Peyer's patch (tissue), 4 donors: Measurements from ENCODE around the gene ASB1. TPM values are rescaled to one million over a fixed set of nuclear protein-coding genes. Genes with fewer than 3 reads are reported as not detected.

Experiments
- DNase-seq, 3 donors: peaks; one replicate each; pipeline ENCODE4 v3.0.0-alpha.2; 2017 to 2019
- H3K27ac ChIP-seq, 4 donors: fragments of 200-600 bp; sonication (generic); one replicate each; pipeline ENCODE4 v1.5.1; 2016 to 2019
- H3K27me3 ChIP-seq, 2 donors: fragments of 200-600 bp; sonication (generic); one replicate each; pipeline ENCODE4 v1.5.1; 2019
- H3K36me3 ChIP-seq, 3 donors: fragments of 200-600 bp; sonication (generic); one replicate each; pipeline ENCODE4 v1.5.1; 2016 to 2019
- H3K4me1 ChIP-seq, 4 donors: fragments of 200-600 bp; sonication (generic); one replicate each; pipeline ENCODE4 v1.5.1; 2016 to 2019
- H3K4me3 ChIP-seq, 4 donors: fragments of 200-600 bp; sonication (generic); 1 replicate in 3 of 4; 2 replicates in 1 of 4; pipeline ENCODE4 v1.5.1; 2016 to 2019; ENCODE audit warnings: mild to moderate bottlenecking in 1 of 4
- H3K9me3 ChIP-seq, 4 donors: fragments of 200-600 bp; sonication (generic); one replicate each; pipeline ENCODE4 v1.5.1; 2016 to 2019; ENCODE audit warnings: mild to moderate bottlenecking in 1 of 4
- POLR2A ChIP-seq, 2 donors: fragments of 450-650 bp; IDR thresholded peaks; one replicate each; pipeline ENCODE4 v1.5.1; 2017; ENCODE audit warnings: antibody characterized with exemption in 2 of 2, mild to moderate bottlenecking in 2 of 2, moderate library complexity in 2 of 2
- total RNA-seq, 4 donors: library from RNA; depleted of rRNA; stranded (reverse); fragments of >200 nt; gene quantifications; one replicate each; pipeline ENCODE4 v1.1.0, GENCODE V29; 2016
- TF ChIP-seq, protein P1 (sequence below), 6 experiments: fragments of 450-650 bp in 4 of 6; fragments of 200-600 bp in 2 of 6; sonication (generic) in 1 of 6; IDR thresholded peaks; one replicate each; pipeline ENCODE4 v1.5.1; 2017 to 2019; ENCODE audit warnings: antibody characterized with exemption in 6 of 6, mild to moderate bottlenecking in 3 of 6, moderate library complexity in 1 of 6

Gene ASB1
- total RNA-seq, 4 donors from 2014 or later, result 17.5 to 62.7 (median 24.9) TPM

DNA sequence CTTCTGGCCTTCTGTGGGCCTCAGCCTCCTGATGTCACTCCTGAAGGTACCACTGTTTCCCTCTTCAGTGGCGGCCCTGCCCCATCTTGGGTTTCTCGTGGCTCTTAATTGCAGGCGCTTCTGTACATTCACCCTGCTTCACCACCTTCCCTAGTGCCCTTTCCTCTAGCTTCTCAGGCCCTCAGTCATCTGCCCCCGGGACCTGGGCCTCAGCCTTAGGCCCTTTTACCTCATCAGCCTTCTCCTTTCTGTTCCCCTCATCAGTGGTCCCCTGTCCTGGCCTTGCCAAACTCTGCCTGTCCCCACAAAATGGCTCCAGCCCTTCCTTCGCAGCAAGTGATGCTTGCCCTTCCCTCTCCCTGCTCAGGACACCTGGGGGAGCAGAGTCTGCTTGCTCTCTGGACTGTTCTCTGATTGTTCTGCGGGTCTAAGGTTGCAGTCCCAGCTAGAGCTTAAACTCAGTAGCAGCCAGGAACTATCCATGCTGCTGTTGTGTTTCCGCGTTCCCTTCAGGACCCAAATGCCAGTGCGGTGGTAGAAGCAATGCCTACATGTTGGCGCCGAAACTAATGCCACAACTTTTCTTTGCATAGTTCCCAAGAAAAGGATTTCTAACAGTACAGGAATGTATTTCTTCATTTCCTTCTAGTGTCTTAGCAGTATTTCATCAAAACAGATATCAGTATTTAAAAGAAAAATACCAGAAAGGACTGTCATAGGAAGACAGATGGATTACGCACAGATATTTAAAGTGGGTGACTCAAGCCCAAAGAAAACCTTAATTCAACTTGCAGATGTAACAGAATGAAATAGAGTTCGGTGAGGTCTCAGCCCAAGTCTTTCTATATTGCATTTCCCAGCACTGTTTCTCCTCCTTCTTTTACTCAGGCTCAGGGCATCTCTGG, 7.5 kb downstream of the ASB1 start:
- Histone ChIP-seq H3K36me3 (peaks cover 0 to 57% (median 0%) of the 10 kb centered on the region in 3 donors), H3K4me3 (no peak overlapping the region), H3K4me1 (peaks cover 0 to 5% (median 0%) of the 10 kb centered on the region in 4 donors), H3K27me3 (no peaks in the 10 kb centered on the region), H3K27ac (no peak overlapping the region), H3K9me3 (no peaks in the 10 kb centered on the region)
- no peak for DNase-seq
- no peak for TF ChIP-seq POLR2A (IDR thresholded peaks at IDR 0.05)
- TF ChIP-seq, protein P1, sequence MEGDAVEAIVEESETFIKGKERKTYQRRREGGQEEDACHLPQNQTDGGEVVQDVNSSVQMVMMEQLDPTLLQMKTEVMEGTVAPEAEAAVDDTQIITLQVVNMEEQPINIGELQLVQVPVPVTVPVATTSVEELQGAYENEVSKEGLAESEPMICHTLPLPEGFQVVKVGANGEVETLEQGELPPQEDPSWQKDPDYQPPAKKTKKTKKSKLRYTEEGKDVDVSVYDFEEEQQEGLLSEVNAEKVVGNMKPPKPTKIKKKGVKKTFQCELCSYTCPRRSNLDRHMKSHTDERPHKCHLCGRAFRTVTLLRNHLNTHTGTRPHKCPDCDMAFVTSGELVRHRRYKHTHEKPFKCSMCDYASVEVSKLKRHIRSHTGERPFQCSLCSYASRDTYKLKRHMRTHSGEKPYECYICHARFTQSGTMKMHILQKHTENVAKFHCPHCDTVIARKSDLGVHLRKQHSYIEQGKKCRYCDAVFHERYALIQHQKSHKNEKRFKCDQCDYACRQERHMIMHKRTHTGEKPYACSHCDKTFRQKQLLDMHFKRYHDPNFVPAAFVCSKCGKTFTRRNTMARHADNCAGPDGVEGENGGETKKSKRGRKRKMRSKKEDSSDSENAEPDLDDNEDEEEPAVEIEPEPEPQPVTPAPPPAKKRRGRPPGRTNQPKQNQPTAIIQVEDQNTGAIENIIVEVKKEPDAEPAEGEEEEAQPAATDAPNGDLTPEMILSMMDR (IDR thresholded peaks at IDR 0.05), result no peak

DNA sequence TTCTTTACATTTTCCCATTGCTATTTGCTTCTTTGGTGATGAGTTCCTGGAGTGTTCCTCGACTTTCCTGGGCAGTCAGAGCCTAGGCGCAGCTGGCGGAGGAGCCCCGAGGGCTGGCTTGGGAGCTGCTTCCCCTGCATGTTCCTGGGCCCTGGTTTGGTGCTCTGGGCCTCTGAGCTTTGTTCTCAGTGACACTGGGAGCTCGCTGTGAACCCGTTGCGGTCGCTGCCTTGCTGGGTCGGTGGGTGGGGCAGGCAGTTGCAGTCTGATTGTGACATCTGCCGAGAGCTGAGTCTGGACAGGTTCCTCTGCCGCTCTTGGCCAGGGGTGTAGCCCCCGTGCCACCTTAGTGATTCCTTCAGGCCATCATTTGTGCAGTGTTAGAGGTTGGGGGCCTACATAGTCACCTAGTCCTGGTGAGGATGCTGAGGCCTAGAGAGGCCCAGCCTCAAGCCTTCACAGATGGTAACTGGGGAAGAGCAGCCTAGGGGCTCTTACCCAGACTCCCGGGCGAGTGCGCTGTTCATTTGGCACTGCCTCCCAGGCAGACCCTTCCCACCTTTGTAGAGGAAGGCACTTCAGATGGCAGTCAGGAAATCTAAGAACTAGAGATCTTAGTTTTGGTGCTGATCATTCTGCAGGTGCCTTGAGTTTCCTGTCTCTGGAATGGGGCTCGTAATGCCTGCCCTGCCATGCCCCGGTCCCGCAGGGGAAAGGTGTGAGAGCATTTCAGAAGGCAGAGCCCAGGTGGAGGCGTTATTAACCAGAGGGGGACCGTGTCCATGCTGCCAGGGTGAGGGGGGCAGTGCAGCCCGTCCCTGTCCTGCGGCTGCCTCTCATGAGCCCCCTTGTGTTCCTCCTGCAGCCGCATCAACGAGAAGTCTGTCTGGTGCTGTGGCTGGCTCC, 8.4 kb downstream of the ASB1 start:
- H3K27ac ChIP-seq, result no peak overlapping the region
- H3K4me1 ChIP-seq, result peaks cover 0 to 5% (median 0%) of the 10 kb centered on the region in 4 donors
- no peak for DNase-seq
- H3K9me3 ChIP-seq, result no peaks in the 10 kb centered on the region
- TF ChIP-seq, protein P1 (IDR thresholded peaks at IDR 0.05), result no peak
- TF ChIP-seq POLR2A (IDR thresholded peaks at IDR 0.05), result no peak
- peaks cover 0 to 62% (median 0%) of the 10 kb centered on the region in 3 donors for H3K36me3 ChIP-seq
- H3K4me3 ChIP-seq, result no peak overlapping the region
- no peaks in the 10 kb centered on the region for H3K27me3 ChIP-seq

DNA sequence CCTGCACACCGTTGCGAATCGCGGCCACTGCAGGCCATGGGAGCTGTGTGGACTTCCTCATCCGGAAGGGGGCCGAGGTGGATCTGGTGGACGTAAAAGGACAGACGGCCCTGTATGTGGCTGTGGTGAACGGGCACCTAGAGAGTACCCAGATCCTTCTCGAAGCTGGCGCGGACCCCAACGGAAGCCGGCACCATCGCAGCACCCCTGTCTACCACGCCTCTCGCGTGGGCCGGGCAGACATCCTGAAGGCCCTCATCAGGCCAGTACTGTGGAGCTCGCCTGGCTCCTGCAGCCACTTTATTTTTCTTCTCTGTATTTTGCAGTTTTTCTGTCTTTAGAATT, 9.0 kb downstream of the ASB1 start:
- TF ChIP-seq, protein P1 (IDR thresholded peaks at IDR 0.05), result no peak
- TF ChIP-seq POLR2A (IDR thresholded peaks at IDR 0.05), result no peak
- DNase-seq, result no peak
- Histone ChIP-seq H3K4me3 (no peak overlapping the region), H3K36me3 (peaks cover 0 to 55% (median 0%) of the 10 kb centered on the region in 3 donors), H3K4me1 (peaks cover 0 to 5% (median 0%) of the 10 kb centered on the region in 4 donors), H3K27me3 (no peaks in the 10 kb centered on the region), H3K9me3 (no peaks in the 10 kb centered on the region), H3K27ac (no peak overlapping the region)

DNA sequence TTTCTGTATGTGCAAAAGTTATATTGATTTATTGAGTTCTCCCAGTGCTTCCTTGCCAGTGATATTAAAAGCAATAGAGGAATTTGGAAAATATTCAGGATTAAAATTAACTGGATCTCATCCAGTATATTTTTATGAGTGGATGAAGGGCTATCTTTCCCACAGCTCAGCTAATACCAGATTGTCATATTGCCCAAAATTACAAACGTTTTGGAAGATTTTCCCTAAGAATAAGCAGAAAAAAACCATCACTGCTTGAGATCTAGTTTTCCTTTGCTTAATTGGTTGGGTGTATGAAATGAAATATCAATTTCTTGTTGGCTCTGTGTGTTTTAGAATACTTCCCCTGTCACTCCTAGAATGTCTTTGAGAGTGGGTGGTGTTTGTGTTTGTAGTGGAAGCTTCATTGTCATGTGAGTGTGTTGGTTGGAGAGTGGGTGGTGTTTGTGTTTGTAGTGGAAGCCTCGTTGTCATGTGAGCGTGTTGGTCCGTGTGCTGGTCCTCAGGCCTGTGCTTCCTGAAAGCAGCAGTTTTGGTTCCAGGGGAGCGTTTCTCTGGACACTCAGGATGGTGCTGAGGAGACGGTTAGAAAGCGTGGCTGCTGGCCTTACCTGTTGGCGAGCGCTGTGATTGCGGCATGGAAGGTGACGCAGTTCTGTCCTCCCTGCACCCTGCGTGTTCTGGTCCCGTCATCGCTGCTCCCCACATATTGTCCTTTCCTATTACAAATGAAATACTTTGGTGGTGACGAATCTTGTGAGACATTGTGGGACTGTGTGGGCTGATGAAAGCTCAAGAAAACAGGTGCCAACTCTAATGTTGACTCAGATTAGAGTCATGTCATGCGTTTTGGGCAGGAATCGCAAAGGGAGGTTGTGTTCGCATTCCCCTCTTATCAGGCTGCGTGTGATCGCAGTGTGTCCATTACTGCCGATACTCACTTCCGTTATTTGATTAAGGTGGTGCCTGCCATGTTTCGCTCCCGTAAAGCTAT, 12.4 kb downstream of the ASB1 start:
- Histone ChIP-seq H3K4me1 (peaks cover 0 to 5% (median 0%) of the 10 kb centered on the region in 4 donors), H3K9me3 (no peaks in the 10 kb centered on the region), H3K27me3 (no peaks in the 10 kb centered on the region), H3K4me3 (no peak overlapping the region), H3K36me3 (peaks cover 0 to 52% (median 0%) of the 10 kb centered on the region in 3 donors), H3K27ac (no peak overlapping the region)
- no peak for DNase-seq
- TF ChIP-seq POLR2A (IDR thresholded peaks at IDR 0.05), result no peak
- TF ChIP-seq, protein P1 (IDR thresholded peaks at IDR 0.05), result no peak

DNA sequence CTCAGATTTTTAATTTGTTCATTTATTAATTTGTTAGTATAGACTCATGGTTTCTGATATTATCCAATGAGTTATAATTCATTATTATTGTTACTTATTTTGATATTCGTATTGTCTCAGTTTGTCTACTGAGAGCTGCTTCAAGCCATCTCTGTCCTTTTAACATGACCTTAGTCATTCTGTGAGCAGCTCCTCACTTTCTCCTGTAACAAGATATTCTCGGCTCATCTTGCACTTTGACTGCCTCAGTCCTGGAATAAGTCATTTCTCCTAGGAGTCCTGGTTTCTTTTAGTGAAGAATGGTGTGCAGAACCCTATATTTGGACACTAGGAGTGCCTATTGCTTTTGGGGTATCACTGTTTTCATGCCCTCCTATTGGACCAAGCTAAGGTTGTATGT, 13.2 kb downstream of the ASB1 start:
- DNase-seq, result no peak
- Histone ChIP-seq H3K4me3 (no peak overlapping the region), H3K4me1 (peaks cover 0 to 5% (median 0%) of the 10 kb centered on the region in 4 donors), H3K27me3 (no peaks in the 10 kb centered on the region), H3K27ac (no peak overlapping the region), H3K36me3 (peaks cover 0 to 53% (median 0%) of the 10 kb centered on the region in 3 donors), H3K9me3 (no peaks in the 10 kb centered on the region)
- TF ChIP-seq, protein P1 (IDR thresholded peaks at IDR 0.05), result no peak
- TF ChIP-seq POLR2A (IDR thresholded peaks at IDR 0.05), result no peak
